ENCODE measurements around the gene NELFB. TPM values are rescaled to one million over a fixed set of nuclear protein-coding genes. Genes with fewer than 3 reads are reported as not detected.

Gene NELFB
- polyA plus RNA-seq, 1 donor (not counting 4 experiments of a cell fraction or from before 2014, with no cell fraction given): 25.1 TPM

DNA sequence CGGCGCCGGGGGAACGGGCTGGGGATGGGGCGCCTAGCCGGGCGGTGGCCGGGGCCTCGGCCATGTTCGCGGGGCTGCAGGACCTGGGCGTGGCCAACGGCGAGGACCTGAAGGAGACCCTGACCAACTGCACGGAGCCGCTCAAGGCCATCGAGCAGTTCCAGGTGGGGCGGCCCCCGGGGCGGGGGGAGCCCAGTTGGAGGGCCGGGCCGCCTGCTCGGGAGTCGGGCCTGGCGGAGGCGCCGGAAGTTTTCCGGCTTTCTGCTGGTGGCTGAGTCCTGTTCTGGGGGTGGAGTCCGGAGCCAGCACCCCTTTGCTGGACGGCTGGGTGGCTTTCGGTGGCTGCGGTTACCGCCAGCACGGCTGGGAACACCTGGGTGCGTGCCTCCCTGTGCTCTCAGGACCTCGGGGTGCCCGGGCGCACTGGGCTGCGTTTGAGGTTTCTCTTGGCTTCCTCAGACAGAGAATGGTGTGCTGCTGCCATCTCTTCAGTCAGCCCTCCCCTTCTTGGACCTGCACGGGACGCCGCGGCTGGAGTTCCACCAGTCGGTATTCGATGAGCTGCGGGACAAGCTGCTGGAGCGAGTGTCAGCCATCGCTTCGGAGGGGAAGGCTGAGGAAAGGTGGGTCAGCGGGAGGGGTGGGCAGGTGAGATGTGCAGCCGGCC lies 454 bp downstream of the NELFB start:
- Histone ChIP-seq H4K20me1 (ENCODE audit: control insufficient read depth, extremely low read depth, insufficient read depth, low read length) (no peaks in the 10 kb centered on the region), H3K9me1 (ENCODE audit: control insufficient read depth, extremely low read depth, insufficient read depth, low read length) (no peaks in the 10 kb centered on the region), H3K9me3 (ENCODE audit: control insufficient read depth, low read depth, low read length) (no peaks in the 10 kb centered on the region), H3K36me3 (ENCODE audit: control insufficient read depth in 2 of 2, extremely low read depth in 1 of 2, insufficient read depth in 2 of 2, low read length in 2 of 2) (peaks cover 8 to 22% of the 10 kb centered on the region in 2 experiments), H3K4me1 (ENCODE audit: control insufficient read depth, extremely low read depth, insufficient read depth, low read length) (peaks cover 15% of the 10 kb centered on the region), H3K4me3 (ENCODE audit: control insufficient read depth in 2 of 3, extremely low read depth in 1 of 3, insufficient read depth in 2 of 3, low read depth in 1 of 3, low read length in 3 of 3) (peak overlapping the region; percentile 70 to 97 (median 84)), H3K79me2 (ENCODE audit: control insufficient read depth, insufficient read depth, low read length) (peaks cover 26% of the 10 kb centered on the region), H3K9ac (ENCODE audit: control insufficient read depth, extremely low read depth, insufficient read depth, low read length) (peak overlapping the region; percentile 83), H3K27ac (ENCODE audit: control insufficient read depth, insufficient read depth, low read length) (peak overlapping the region; percentile 58), H3K4me2 (ENCODE audit: control insufficient read depth, extremely low read depth, insufficient read depth, low read depth, low read length) (peak overlapping the region; percentile 91), H2AFZ (ENCODE audit: control insufficient read depth, low read length) (peak overlapping the region; percentile 53), H3K27me3 (ENCODE audit: control insufficient read depth, extremely low read depth, insufficient read depth, low read length) (no peaks in the 10 kb centered on the region)
- TF ChIP-seq EZH2 (IDR thresholded peaks at IDR 0.05; ENCODE audit: low read length): no peak
- TF ChIP-seq, protein P1, sequence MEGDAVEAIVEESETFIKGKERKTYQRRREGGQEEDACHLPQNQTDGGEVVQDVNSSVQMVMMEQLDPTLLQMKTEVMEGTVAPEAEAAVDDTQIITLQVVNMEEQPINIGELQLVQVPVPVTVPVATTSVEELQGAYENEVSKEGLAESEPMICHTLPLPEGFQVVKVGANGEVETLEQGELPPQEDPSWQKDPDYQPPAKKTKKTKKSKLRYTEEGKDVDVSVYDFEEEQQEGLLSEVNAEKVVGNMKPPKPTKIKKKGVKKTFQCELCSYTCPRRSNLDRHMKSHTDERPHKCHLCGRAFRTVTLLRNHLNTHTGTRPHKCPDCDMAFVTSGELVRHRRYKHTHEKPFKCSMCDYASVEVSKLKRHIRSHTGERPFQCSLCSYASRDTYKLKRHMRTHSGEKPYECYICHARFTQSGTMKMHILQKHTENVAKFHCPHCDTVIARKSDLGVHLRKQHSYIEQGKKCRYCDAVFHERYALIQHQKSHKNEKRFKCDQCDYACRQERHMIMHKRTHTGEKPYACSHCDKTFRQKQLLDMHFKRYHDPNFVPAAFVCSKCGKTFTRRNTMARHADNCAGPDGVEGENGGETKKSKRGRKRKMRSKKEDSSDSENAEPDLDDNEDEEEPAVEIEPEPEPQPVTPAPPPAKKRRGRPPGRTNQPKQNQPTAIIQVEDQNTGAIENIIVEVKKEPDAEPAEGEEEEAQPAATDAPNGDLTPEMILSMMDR (optimal IDR thresholded peaks at IDR 0.05 in 1 of 3, IDR thresholded peaks at IDR 0.05 in 1 of 3, conservative IDR thresholded peaks at IDR 0.05 in 1 of 3; ENCODE audit: extremely low read depth in 1 of 3, insufficient read depth in 2 of 3, low read length in 3 of 3): no peak
- DNase-seq (ENCODE audit: low read depth, low spot score) (no peak), FAIRE-seq (no peak)
- dilution Hi-C loops (cut with MboI; ENCODE audit: extremely low pct_ligation_motif_present, low sequenced_read_pairs): no loop called here

DNA sequence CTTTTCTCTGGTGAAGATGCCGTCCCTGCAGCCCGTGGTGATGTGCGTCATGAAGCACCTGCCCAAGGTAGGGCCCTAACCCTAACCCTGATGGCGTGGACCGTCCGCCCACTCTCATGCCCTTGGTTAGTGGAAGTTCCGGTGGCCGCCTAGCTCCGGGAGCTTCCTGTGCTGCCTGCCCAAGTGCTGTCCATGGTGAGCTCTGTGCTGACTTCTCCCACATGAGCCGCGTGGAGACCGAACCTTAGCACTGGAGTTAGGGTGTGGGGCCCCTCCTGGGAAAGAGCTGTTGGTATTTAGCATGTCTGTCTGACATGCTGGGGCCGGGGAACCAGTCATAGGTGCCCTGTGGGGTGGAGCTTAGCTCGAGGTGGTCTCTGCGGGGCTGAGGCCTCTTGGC lies 1.2 kb downstream of the NELFB start:
- peak overlapping the region; percentile 70 to 97 (median 84) for H3K4me3 ChIP-seq (ENCODE audit: control insufficient read depth in 2 of 3, extremely low read depth in 1 of 3, insufficient read depth in 2 of 3, low read depth in 1 of 3, low read length in 3 of 3)
- H3K79me2 ChIP-seq (ENCODE audit: control insufficient read depth, insufficient read depth, low read length): peaks cover 26% of the 10 kb centered on the region
- H3K9ac ChIP-seq (ENCODE audit: control insufficient read depth, extremely low read depth, insufficient read depth, low read length): peak overlapping the region; percentile 83
- peaks cover 8 to 22% of the 10 kb centered on the region in 2 experiments for H3K36me3 ChIP-seq (ENCODE audit: control insufficient read depth in 2 of 2, extremely low read depth in 1 of 2, insufficient read depth in 2 of 2, low read length in 2 of 2)
- peaks cover 15% of the 10 kb centered on the region for H3K4me1 ChIP-seq (ENCODE audit: control insufficient read depth, extremely low read depth, insufficient read depth, low read length)
- H3K27me3 ChIP-seq (ENCODE audit: control insufficient read depth, extremely low read depth, insufficient read depth, low read length): no peaks in the 10 kb centered on the region
- no peak for DNase-seq (ENCODE audit: low read depth, low spot score)
- no peaks in the 10 kb centered on the region for H3K9me1 ChIP-seq (ENCODE audit: control insufficient read depth, extremely low read depth, insufficient read depth, low read length)
- TF ChIP-seq, protein P1 (optimal IDR thresholded peaks at IDR 0.05 in 1 of 3, IDR thresholded peaks at IDR 0.05 in 1 of 3, conservative IDR thresholded peaks at IDR 0.05 in 1 of 3; ENCODE audit: extremely low read depth in 1 of 3, insufficient read depth in 2 of 3, low read length in 3 of 3): no peak
- TF ChIP-seq EZH2 (IDR thresholded peaks at IDR 0.05; ENCODE audit: low read length): no peak
- peak overlapping the region; percentile 91 for H3K4me2 ChIP-seq (ENCODE audit: control insufficient read depth, extremely low read depth, insufficient read depth, low read depth, low read length)
- no peak for FAIRE-seq
- no peak overlapping the region for H2AFZ ChIP-seq (ENCODE audit: control insufficient read depth, low read length)
- no peak overlapping the region for H3K27ac ChIP-seq (ENCODE audit: control insufficient read depth, insufficient read depth, low read length)
- dilution Hi-C loops (cut with MboI; ENCODE audit: extremely low pct_ligation_motif_present, low sequenced_read_pairs): no loop called here
- H4K20me1 ChIP-seq (ENCODE audit: control insufficient read depth, extremely low read depth, insufficient read depth, low read length): no peaks in the 10 kb centered on the region
- no peaks in the 10 kb centered on the region for H3K9me3 ChIP-seq (ENCODE audit: control insufficient read depth, low read depth, low read length)
